Kidney (tissue), 14 donors: ENCODE measurements around the gene CD83. TPM values are rescaled to one million over a fixed set of nuclear protein-coding genes. Genes with fewer than 3 reads are reported as not detected.

Source experiments
- DNase-seq, 5 donors: peaks; one replicate each; pipeline ENCODE4 v3.0.0-alpha.2; 2013 to 2020
- FAIRE-seq: peaks from 2 replicates; lab custom pipeline; 2012; peaks lifted over from hg19 to GRCh38; lab: Jason Lieb, UNC
- H3K27ac ChIP-seq, 2 donors: one replicate each; pipeline ENCODE4 v1.7.0; 2013; ENCODE audit warnings: low read depth in 2 of 2, low read length in 2 of 2, inconsistent platforms in 1 of 2
- H3K27me3 ChIP-seq: one replicate; pipeline ENCODE4 v1.7.1; 2013; ENCODE audit warnings: low read length, inconsistent platforms; ENCODE audit not compliant: control insufficient read depth, insufficient read depth
- H3K36me3 ChIP-seq, 3 donors: one replicate each; pipeline versions ENCODE4 v1.7.0 to v1.7.1; 2013; ENCODE audit warnings: low read length in 3 of 3, control low read depth in 1 of 3, inconsistent platforms in 1 of 3; ENCODE audit not compliant: insufficient read depth in 3 of 3, control insufficient read depth in 2 of 3
- H3K4me1 ChIP-seq, 3 donors: one replicate each; pipeline versions ENCODE4 v1.7.0 to v1.7.1; 2013; ENCODE audit warnings: low read length in 3 of 3, inconsistent platforms in 1 of 3, low read depth in 1 of 3; ENCODE audit not compliant: control insufficient read depth in 2 of 3, insufficient read depth in 2 of 3
- H3K4me3 ChIP-seq, 3 donors: one replicate each; pipeline versions ENCODE4 v1.7.0 to v1.8.1; 2013; ENCODE audit warnings: low read length in 3 of 3, control low read depth in 1 of 3, inconsistent platforms in 1 of 3
- H3K9ac ChIP-seq, 3 donors: one replicate each; pipeline versions ENCODE4 v1.7.0 to v1.7.1; 2013; ENCODE audit warnings: low read length in 3 of 3, control low read depth in 1 of 3, inconsistent platforms in 1 of 3
- H3K9me3 ChIP-seq, 3 donors: one replicate each; pipeline versions ENCODE4 v1.7.0 to v1.7.1; 2013; ENCODE audit warnings: low read length in 3 of 3, control low read depth in 1 of 3, inconsistent platforms in 1 of 3; ENCODE audit not compliant: control insufficient read depth in 2 of 3, insufficient read depth in 1 of 3
- intact Hi-C: fragments of 100-400 bp; cut with DNase I; formaldehyde crosslinking; loops from one replicate; pipeline ENCODE4 v1.11.1; 2022
- polyA plus RNA-seq: library from polyadenylated mRNA; stranded (reverse); fragments of 350-450 nt; fragmentation: Illumina TruSeq; extraction: RNeasy Lipid Tissue Mini Kit (QIAGEN cat#74804); gene quantifications from one replicate; pipeline ENCODE4 v1.2.3, GENCODE V29; 2014; ENCODE audit warnings: low read depth, low replicate concordance; ENCODE audit not compliant: insufficient read depth
- total RNA-seq: library from RNA; stranded (reverse); fragmentation: NEBNext Ultra II Directional; extraction: Animal tissue kit (Norgen Biotek cat#: 25700); gene quantifications from one replicate; pipeline ENCODE4 v1.2.1, GENCODE V29; 2021
- TF ChIP-seq, protein P1 (sequence below): IDR thresholded peaks from 3 replicates; pipeline ENCODE4 v1.5.1; 2012; ENCODE audit warnings: mild to moderate bottlenecking, moderate library complexity, borderline replicate concordance; ENCODE audit not compliant: insufficient read depth; ENCODE audit errors: extremely low read depth
- donor health status: control.
- donor health status: control.
- donor health status: control.
- donor health status: control.
- donor health status: control.
- donor health status: DM: yes; HTN: yes; CAD: no.
- donor health status: Normal renal cell carcinoma (clear cell type).

Gene CD83
- total and polyA plus RNA-seq, 2 donors from 2014 or later = 4.0 to 15.4 TPM

DNA sequence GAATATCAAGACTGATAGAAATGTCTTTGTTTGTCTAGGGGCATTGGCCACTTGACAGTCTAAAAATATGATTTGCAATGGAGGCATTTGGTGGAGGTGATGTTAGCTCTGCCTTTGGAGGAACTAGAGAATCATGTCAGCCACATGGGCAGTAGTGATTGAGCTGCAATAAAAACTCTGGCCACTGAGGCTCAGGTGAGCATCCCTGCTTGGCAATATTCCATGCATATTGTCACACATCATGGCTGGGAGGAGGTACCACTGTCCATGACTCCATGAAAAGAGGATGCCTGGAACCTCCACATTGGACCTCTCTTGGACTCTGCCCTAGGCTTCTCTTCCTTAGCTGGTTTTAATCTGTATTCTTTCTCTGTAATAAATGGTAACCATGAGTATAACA lies 10.6 kb upstream of the CD83 start:
- intact Hi-C loops = no loop called here
- no peak for FAIRE-seq
- Histone ChIP-seq H3K27me3 (no peaks in the 10 kb centered on the region), H3K9me3 (peaks cover 0 to 10% (median 0%) of the 10 kb centered on the region in 3 donors), H3K4me3 (no peak overlapping the region), H3K9ac (no peak overlapping the region), H3K27ac (no peak overlapping the region), H3K36me3 (no peaks in the 10 kb centered on the region), H3K4me1 (no peaks in the 10 kb centered on the region)
- DNase-seq = no peak
- TF ChIP-seq, protein P1, sequence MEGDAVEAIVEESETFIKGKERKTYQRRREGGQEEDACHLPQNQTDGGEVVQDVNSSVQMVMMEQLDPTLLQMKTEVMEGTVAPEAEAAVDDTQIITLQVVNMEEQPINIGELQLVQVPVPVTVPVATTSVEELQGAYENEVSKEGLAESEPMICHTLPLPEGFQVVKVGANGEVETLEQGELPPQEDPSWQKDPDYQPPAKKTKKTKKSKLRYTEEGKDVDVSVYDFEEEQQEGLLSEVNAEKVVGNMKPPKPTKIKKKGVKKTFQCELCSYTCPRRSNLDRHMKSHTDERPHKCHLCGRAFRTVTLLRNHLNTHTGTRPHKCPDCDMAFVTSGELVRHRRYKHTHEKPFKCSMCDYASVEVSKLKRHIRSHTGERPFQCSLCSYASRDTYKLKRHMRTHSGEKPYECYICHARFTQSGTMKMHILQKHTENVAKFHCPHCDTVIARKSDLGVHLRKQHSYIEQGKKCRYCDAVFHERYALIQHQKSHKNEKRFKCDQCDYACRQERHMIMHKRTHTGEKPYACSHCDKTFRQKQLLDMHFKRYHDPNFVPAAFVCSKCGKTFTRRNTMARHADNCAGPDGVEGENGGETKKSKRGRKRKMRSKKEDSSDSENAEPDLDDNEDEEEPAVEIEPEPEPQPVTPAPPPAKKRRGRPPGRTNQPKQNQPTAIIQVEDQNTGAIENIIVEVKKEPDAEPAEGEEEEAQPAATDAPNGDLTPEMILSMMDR = no peak

DNA sequence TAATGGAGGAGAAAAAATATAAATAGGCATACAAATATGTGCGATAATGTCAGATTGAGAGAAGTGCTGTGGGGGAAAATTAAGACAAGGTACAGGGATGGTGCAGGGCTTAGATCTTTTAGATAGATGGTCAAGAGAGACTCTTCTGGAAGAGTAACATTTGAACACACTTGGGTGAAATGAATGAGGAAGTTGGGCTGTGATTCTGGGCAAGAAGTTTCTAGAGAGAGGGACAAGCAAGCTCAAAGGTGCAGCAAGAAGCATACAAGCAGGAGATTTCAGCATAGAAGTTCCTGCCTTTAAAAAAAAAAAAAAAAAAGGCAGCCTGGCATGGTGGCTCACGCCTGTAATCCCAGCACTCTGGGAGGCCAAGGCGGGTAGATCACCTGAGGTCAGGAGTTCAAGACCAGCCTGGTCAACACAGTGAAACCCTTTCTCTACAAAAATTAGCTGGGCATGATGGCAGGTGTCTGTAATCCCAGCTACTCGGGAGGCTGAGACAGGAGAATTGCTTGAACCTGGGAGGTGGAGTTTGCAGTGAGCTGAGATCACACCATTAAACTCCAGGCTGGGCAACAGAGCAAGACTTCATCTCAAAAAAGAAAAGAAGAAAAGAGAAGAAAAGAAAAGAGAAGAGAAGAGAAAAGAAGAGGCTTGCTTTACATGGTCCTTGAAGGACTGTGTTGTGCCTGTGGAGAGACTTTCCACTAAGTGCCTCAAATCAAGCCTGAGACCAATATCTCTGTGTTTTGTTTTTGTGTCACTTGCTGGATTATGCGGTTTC lies 9.7 kb upstream of the CD83 start:
- intact Hi-C loops = no loop called here
- no peak for FAIRE-seq

GRCh38 chr6:14108571-14109410 lies 8.8 kb upstream of the CD83 start:
- H3K36me3 ChIP-seq = no peaks in the 10 kb centered on the region
- H3K27ac ChIP-seq = no peak overlapping the region
- no peaks in the 10 kb centered on the region for H3K27me3 ChIP-seq
- H3K9me3 ChIP-seq = peaks cover 0 to 10% (median 0%) of the 10 kb centered on the region in 3 donors
- DNase-seq (no peak), FAIRE-seq (no peak)
- H3K9ac ChIP-seq = no peak overlapping the region
- no peaks in the 10 kb centered on the region for H3K4me1 ChIP-seq
- H3K4me3 ChIP-seq = no peak overlapping the region
- intact Hi-C loops = no loop called here
- TF ChIP-seq, protein P1 = no peak

More for the DNA sequence above, 9.7 kb upstream of the CD83 start:
- no peaks in the 10 kb centered on the region for H3K4me1 ChIP-seq
- no peak overlapping the region for H3K27ac ChIP-seq
- H3K9ac ChIP-seq = no peak overlapping the region
- no peak overlapping the region for H3K4me3 ChIP-seq
- H3K36me3 ChIP-seq = no peaks in the 10 kb centered on the region
- TF ChIP-seq, protein P1 = no peak
- H3K9me3 ChIP-seq = peaks cover 0 to 10% (median 0%) of the 10 kb centered on the region in 3 donors
- DNase-seq = no peak
- H3K27me3 ChIP-seq = no peaks in the 10 kb centered on the region
